DOHH2 (cell line): ENCODE results near the gene RPE65.

Source experiments
- H3F3A ChIP-seq: fragments of 200-600 bp; sonication (generic), shearing (Covaris generic); 2 replicates; pipeline ENCODE4 v1.6.0; 2016; ENCODE audit warnings: antibody characterized with exemption, mild to moderate bottlenecking; ENCODE audit not compliant: control insufficient read depth, insufficient read depth
- H3K27ac ChIP-seq: fragments of 200-600 bp; sonication (generic); 2 replicates; pipeline ENCODE4 v1.5.1; 2014; ENCODE audit warnings: low read depth, mild to moderate bottlenecking, low read length, moderate library complexity
- H3K27me3 ChIP-seq: fragments of 200-600 bp; sonication (generic); 2 replicates; pipeline ENCODE4 v1.6.1; 2014; ENCODE audit warnings: mild to moderate bottlenecking, low read length, mixed read lengths; ENCODE audit not compliant: control insufficient read depth
- H3K36me3 ChIP-seq: fragments of 200-600 bp; sonication (generic); 2 replicates; pipeline ENCODE4 v1.6.1; 2014; ENCODE audit warnings: mild to moderate bottlenecking, low read length, moderate library complexity, mixed read lengths; ENCODE audit not compliant: control insufficient read depth
- H3K4me1 ChIP-seq: fragments of 200-600 bp; sonication (generic); 2 replicates; pipeline ENCODE4 v1.6.1; 2014; ENCODE audit warnings: mild to moderate bottlenecking, low read length, mixed read lengths; ENCODE audit not compliant: control insufficient read depth
- H3K4me2 ChIP-seq: fragments of 200-600 bp; sonication (generic); 2 replicates; pipeline ENCODE4 v1.6.0; 2014; ENCODE audit warnings: mild to moderate bottlenecking, low read length, moderate library complexity
- H3K4me3 ChIP-seq: fragments of 200-600 bp; sonication (generic); 2 replicates; pipeline ENCODE4 v1.5.1; 2014; ENCODE audit warnings: mild to moderate bottlenecking, low read length, mixed read lengths
- H3K79me2 ChIP-seq: fragments of 200-600 bp; sonication (generic); 2 replicates; pipeline ENCODE4 v1.6.1; 2014; ENCODE audit warnings: mild to moderate bottlenecking, low read length, mixed read lengths; ENCODE audit not compliant: control insufficient read depth
- H3K9me2 ChIP-seq: fragments of 200-600 bp; sonication (generic); replicated peaks from 2 replicates; pipeline ENCODE4 v1.6.1; 2014; ENCODE audit warnings: mild to moderate bottlenecking, low read length, mixed read lengths; ENCODE audit not compliant: control insufficient read depth
- H3K9me3 ChIP-seq: fragments of 200-600 bp; sonication (generic); 2 replicates; pipeline ENCODE4 v1.6.1; 2014; ENCODE audit warnings: antibody characterized with exemption, low read length, mixed read lengths; ENCODE audit not compliant: control insufficient read depth, insufficient read depth
- H4K20me1 ChIP-seq: fragments of 200-600 bp; sonication (generic); 2 replicates; pipeline ENCODE4 v1.6.0; 2014; ENCODE audit warnings: low read depth, mild to moderate bottlenecking, antibody characterized with exemption, low read length, moderate library complexity; ENCODE audit not compliant: control insufficient read depth, insufficient read depth
- EZH2phosphoT487 ChIP-seq: fragments of 200-600 bp; sonication (generic); IDR thresholded peaks from 2 replicates; pipeline ENCODE4 v1.6.1; 2017; ENCODE audit warnings: borderline replicate concordance, mild to moderate bottlenecking, antibody characterized with exemption, low read length, moderate library complexity, mixed read lengths
- TF ChIP-seq, protein P1 (sequence below): fragments of 200-600 bp; sonication (generic); IDR thresholded peaks from one replicate; pipeline ENCODE4 v1.5.1; 2014; ENCODE audit warnings: antibody characterized with exemption, mild to moderate bottlenecking, low read depth, low read length; ENCODE audit not compliant: poor library complexity, severe bottlenecking

Gene RPE65

DNA sequence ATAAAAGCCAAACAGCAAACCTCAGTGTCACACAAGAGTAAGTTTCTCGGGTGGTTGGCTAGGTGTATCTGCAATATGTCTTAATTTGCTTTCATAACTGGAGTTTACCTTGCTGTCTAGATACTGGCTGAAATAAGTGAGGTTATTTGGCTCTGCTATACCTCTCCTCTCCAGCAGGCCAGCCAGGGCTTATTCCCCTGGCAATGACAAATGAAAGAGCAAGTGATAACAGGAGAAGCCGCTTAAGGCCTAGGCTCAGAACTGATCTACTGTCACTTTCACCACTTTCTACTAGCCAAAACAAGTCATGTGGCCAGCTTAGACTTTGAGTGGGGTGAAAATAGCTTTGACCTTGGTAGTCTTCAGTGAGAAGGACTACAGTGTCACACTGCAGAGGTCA lies 4.8 kb upstream of the RPE65 start:
- H4K20me1 ChIP-seq, result no peaks in the 10 kb centered on the region
- no peak overlapping the region for H3K4me3 ChIP-seq
- H3K79me2 ChIP-seq, result no peaks in the 10 kb centered on the region
- TF ChIP-seq, protein P1, sequence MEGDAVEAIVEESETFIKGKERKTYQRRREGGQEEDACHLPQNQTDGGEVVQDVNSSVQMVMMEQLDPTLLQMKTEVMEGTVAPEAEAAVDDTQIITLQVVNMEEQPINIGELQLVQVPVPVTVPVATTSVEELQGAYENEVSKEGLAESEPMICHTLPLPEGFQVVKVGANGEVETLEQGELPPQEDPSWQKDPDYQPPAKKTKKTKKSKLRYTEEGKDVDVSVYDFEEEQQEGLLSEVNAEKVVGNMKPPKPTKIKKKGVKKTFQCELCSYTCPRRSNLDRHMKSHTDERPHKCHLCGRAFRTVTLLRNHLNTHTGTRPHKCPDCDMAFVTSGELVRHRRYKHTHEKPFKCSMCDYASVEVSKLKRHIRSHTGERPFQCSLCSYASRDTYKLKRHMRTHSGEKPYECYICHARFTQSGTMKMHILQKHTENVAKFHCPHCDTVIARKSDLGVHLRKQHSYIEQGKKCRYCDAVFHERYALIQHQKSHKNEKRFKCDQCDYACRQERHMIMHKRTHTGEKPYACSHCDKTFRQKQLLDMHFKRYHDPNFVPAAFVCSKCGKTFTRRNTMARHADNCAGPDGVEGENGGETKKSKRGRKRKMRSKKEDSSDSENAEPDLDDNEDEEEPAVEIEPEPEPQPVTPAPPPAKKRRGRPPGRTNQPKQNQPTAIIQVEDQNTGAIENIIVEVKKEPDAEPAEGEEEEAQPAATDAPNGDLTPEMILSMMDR, result no peak
- TF ChIP-seq EZH2phosphoT487, result no peak
- no peak overlapping the region for H3K4me2 ChIP-seq
- no peaks in the 10 kb centered on the region for H3F3A ChIP-seq
- no peaks in the 10 kb centered on the region for H3K27me3 ChIP-seq
- H3K27ac ChIP-seq, result no peak overlapping the region
- no peaks in the 10 kb centered on the region for H3K9me2 ChIP-seq
- H3K36me3 ChIP-seq, result no peaks in the 10 kb centered on the region
- no peaks in the 10 kb centered on the region for H3K4me1 ChIP-seq
- no peaks in the 10 kb centered on the region for H3K9me3 ChIP-seq

DNA sequence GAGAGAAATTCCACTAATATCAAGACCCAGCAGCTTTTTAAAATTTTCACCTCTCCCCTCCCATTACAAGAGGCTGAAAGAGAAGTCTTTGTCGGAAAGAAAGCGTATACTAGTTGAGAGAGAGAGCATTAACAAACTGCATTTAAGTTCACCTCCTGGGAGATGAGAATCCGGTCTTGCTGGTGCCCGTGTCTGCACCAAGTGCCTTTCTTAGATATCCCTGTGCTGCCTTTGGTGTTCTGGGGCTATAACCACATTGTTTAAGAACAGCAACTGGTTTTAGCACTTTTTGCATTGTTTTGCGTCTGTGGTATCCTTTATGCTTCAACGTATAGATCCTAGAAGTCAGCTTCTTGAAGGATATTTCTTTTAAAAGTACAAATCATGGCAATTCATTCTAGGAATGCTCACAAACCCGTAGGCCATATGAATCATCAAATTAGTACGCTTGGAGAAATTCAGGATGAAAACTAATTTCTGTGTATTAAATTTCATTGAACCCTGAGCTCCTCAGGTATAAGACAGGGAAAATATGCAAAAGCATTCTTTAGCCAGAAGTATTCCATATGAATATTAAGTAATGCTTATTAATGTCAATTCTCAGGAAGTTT lies 3.4 kb upstream of the RPE65 start:
- no peaks in the 10 kb centered on the region for H3K36me3 ChIP-seq
- no peaks in the 10 kb centered on the region for H3F3A ChIP-seq
- no peaks in the 10 kb centered on the region for H3K27me3 ChIP-seq
- TF ChIP-seq EZH2phosphoT487, result no peak
- TF ChIP-seq, protein P1, result no peak
- H3K4me1 ChIP-seq, result no peaks in the 10 kb centered on the region
- no peaks in the 10 kb centered on the region for H3K9me3 ChIP-seq
- H3K9me2 ChIP-seq, result no peaks in the 10 kb centered on the region
- no peak overlapping the region for H3K27ac ChIP-seq
- no peaks in the 10 kb centered on the region for H4K20me1 ChIP-seq
- no peak overlapping the region for H3K4me3 ChIP-seq
- H3K4me2 ChIP-seq, result no peak overlapping the region
- no peaks in the 10 kb centered on the region for H3K79me2 ChIP-seq

DNA sequence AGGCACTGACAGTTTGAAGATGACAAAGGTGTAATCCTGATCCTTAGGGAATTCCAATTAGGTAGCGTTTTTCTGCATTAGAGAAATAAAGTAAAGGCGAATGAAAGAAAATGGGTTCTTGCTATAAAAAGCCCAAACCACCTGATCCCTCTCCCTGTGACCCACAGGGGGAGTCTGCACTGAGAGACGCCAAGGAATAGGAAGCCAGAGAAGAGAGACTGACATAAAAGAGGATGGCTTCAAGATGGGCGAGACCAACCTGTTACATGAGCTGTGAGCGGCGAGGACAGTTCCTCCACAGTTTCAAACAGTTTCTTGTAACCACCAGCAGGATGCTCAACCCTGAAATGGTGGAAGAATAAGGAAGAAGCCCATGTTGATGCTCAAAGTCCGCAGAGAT lies 1.4 kb downstream of the RPE65 start:
- Histone ChIP-seq H3K4me2 (no peak overlapping the region), H3K27me3 (0 out of 2 replicates have a peak, but pooled peaks cover 2% of the 10 kb centered on the region), H3K4me3 (no peak overlapping the region), H3K4me1 (no peaks in the 10 kb centered on the region), H3K27ac (no peak overlapping the region), H4K20me1 (no peaks in the 10 kb centered on the region), H3F3A (no peaks in the 10 kb centered on the region), H3K79me2 (no peaks in the 10 kb centered on the region), H3K36me3 (no peaks in the 10 kb centered on the region), H3K9me2 (no peaks in the 10 kb centered on the region), H3K9me3 (no peaks in the 10 kb centered on the region)
- TF ChIP-seq, protein P1, result no peak
- no peak for TF ChIP-seq EZH2phosphoT487
